OCI-LY7 (cell line): ENCODE data around the gene PAAF1. TPM values are rescaled to one million over a fixed set of nuclear protein-coding genes. Genes with fewer than 3 reads are reported as not detected.

ENCODE experiments used
- BruUV-seq: library from RNA; stranded (reverse); fragments of 400-500 nt; replicated peaks from 2 replicates; lab custom pipeline; 2021; lab: Mats Ljungman, UMichigan
- CTCF ChIA-PET: fragments of 300-600 bp; sonication (Branson Sonifier 250); formaldehyde crosslinking; loops from one replicate; lab custom pipeline; 2022; ENCODE audit warnings: antibody characterized with exemption; ENCODE audit not compliant: unreplicated experiment; lab: Charles Lee
- POLR2A ChIA-PET: fragments of 300-600 bp; sonication (Branson Sonifier 250); formaldehyde crosslinking; loops from one replicate; lab custom pipeline; 2022; ENCODE audit warnings: antibody characterized with exemption; lab: Charles Lee
- DNase-seq: peaks from one replicate; pipeline ENCODE4 v3.0.0-alpha.2; 2015; ENCODE audit warnings: low spot score
- H2AFZ ChIP-seq: fragments of 200-600 bp; sonication (generic), shearing (Covaris generic); 2 replicates; pipeline ENCODE4 v1.6.1; 2014; ENCODE audit warnings: mild to moderate bottlenecking, antibody characterized with exemption, low read length, moderate library complexity
- H3K27ac ChIP-seq: fragments of 200-600 bp; sonication (generic); 2 replicates; pipeline ENCODE4 v1.5.1; 2014; ENCODE audit warnings: mixed run types, low read depth, mild to moderate bottlenecking, moderate library complexity, low read length, inconsistent platforms; ENCODE audit not compliant: poor library complexity, severe bottlenecking
- H3K36me3 ChIP-seq: fragments of 200-600 bp; sonication (generic); 2 replicates; pipeline ENCODE4 v1.6.1; 2014; ENCODE audit warnings: mild to moderate bottlenecking, antibody characterized with exemption, low read length, moderate library complexity, mixed read lengths; ENCODE audit not compliant: insufficient read depth
- H3K4me1 ChIP-seq: fragments of 200-600 bp; sonication (generic); 2 replicates; pipeline ENCODE4 v1.5.1; 2014; ENCODE audit warnings: mild to moderate bottlenecking, low read length; ENCODE audit not compliant: insufficient read depth, poor library complexity, severe bottlenecking
- H3K4me2 ChIP-seq: fragments of 200-600 bp; sonication (generic); 2 replicates; pipeline ENCODE4 v1.6.1; 2014; ENCODE audit warnings: mild to moderate bottlenecking, low read length
- H3K4me3 ChIP-seq: fragments of 200-600 bp; sonication (generic); 2 replicates; pipeline ENCODE4 v1.5.1; 2014; ENCODE audit warnings: mild to moderate bottlenecking, low read depth, low read length; ENCODE audit not compliant: poor library complexity, severe bottlenecking
- H3K79me2 ChIP-seq: fragments of 200-600 bp; sonication (generic); 2 replicates; pipeline ENCODE4 v1.6.1; 2016; ENCODE audit warnings: low read depth, mild to moderate bottlenecking, low read length, moderate library complexity, mixed read lengths; ENCODE audit not compliant: insufficient read depth
- H3K9me2 ChIP-seq: fragments of 200-600 bp; sonication (generic); 2 replicates; pipeline ENCODE4 v1.6.1; 2016; ENCODE audit warnings: mild to moderate bottlenecking, low read length, mixed read lengths; ENCODE audit not compliant: insufficient read depth
- H3K9me3 ChIP-seq: fragments of 200-600 bp; sonication (generic); 2 replicates; pipeline ENCODE4 v1.6.1; 2014; ENCODE audit warnings: mild to moderate bottlenecking, mixed run types, low read length, mixed read lengths
- H4K20me1 ChIP-seq: fragments of 200-600 bp; sonication (generic); 2 replicates; pipeline ENCODE4 v1.6.1; 2014; ENCODE audit warnings: mild to moderate bottlenecking, antibody characterized with exemption, low read length, moderate library complexity, mixed read lengths; ENCODE audit not compliant: insufficient read depth
- CTCF ChIP-seq: fragments of 200-600 bp; sonication (generic); conservative IDR thresholded peaks from 2 replicates; pipeline ENCODE4 v1.5.1; 2014; ENCODE audit warnings: mild to moderate bottlenecking, antibody characterized with exemption, low read length, moderate library complexity, mixed read lengths
- EZH2phosphoT487 ChIP-seq: fragments of 200-600 bp; sonication (generic); IDR thresholded peaks from 2 replicates; pipeline ENCODE4 v1.6.1; 2018; ENCODE audit warnings: low read depth, borderline replicate concordance, mild to moderate bottlenecking, mixed run types, antibody characterized with exemption, low read length, moderate library complexity, mixed read lengths
- intact Hi-C: fragments of 100-400 bp; cut with micrococcal nuclease; formaldehyde crosslinking; loops from one replicate; pipeline ENCODE4 v1.10.0; 2022; ENCODE audit not compliant: unreplicated experiment
- total RNA-seq, 2 experiments: library from RNA; depleted of rRNA in 1 of 2; stranded (reverse); fragments of >200 nt in 1 of 2; shearing (Covaris generic) in 1 of 2; gene quantifications; 2 replicates each; pipeline ENCODE4 v1.2.3, GENCODE V29; 2014 to 2022

The PAAF1 gene
- total RNA-seq, 2 experiments from 2014 or later, result 11.2 to 35.0 TPM

- Histone ChIP-seq H3K27ac (no peak overlapping the region), H4K20me1 (no peaks in the 10 kb centered on the region), H3K4me3 (no peak overlapping the region), H3K36me3 (peaks cover 79% of the 10 kb centered on the region), H3K9me2 (no peaks in the 10 kb centered on the region), H2AFZ (no peak overlapping the region), H3K4me1 (no peaks in the 10 kb centered on the region), H3K79me2 (no peaks in the 10 kb centered on the region), H3K4me2 (no peak overlapping the region), H3K9me3 (no peaks in the 10 kb centered on the region)
- ChIA-PET POLR2A (interaction anchor here (0.7 to 1.2 kb wide), 3 partner anchors 8 to 11 kb away, joined by 4 to 5 read pairs (median 4); no protein-coding TSS in a partner anchor), CTCF (no interaction called here)
- intact Hi-C loops, result no loop called here
- BruUV-seq, result no TSS peak
- TF ChIP-seq CTCF, result no peak
- no peak for TF ChIP-seq EZH2phosphoT487
- DNase-seq, result no peak
These were observed 13.8 kb upstream of the PAAF1 start for GRCh38 chr11:73862986-73863385.

GRCh38 chr11:73866095-73866579 is 10.7 kb upstream of the PAAF1 start:
- H3K79me2 ChIP-seq, result no peaks in the 10 kb centered on the region
- no peak overlapping the region for H3K27ac ChIP-seq
- H3K4me2 ChIP-seq, result no peak overlapping the region
- H3K36me3 ChIP-seq, result peaks cover 77% of the 10 kb centered on the region
- no peak overlapping the region for H3K4me3 ChIP-seq
- intact Hi-C loops, result no loop called here
- POLR2A ChIA-PET, result interaction anchor here (0.6 to 1.5 kb wide), 2 partner anchors 11 to 314 kb away, joined by 3 to 5 read pairs; partner anchors contain the start of genes COA4 and PAAF1
- H3K9me3 ChIP-seq, result no peaks in the 10 kb centered on the region
- no peak for DNase-seq
- CTCF ChIA-PET, result no interaction called here
- TF ChIP-seq EZH2phosphoT487 (no peak), CTCF (no peak)
- BruUV-seq, result no TSS peak
- no peaks in the 10 kb centered on the region for H4K20me1 ChIP-seq
- no peaks in the 10 kb centered on the region for H3K4me1 ChIP-seq
- H3K9me2 ChIP-seq, result no peaks in the 10 kb centered on the region
- H2AFZ ChIP-seq, result no peak overlapping the region

- BruUV-seq, result no TSS peak
- Histone ChIP-seq H2AFZ (no peak overlapping the region), H4K20me1 (no peaks in the 10 kb centered on the region), H3K4me1 (no peaks in the 10 kb centered on the region), H3K27ac (no peak overlapping the region), H3K79me2 (no peaks in the 10 kb centered on the region), H3K36me3 (peaks cover 77% of the 10 kb centered on the region), H3K9me2 (no peaks in the 10 kb centered on the region), H3K4me2 (no peak overlapping the region), H3K9me3 (no peaks in the 10 kb centered on the region), H3K4me3 (no peak overlapping the region)
- POLR2A ChIA-PET, result interaction anchor here (0.6 to 1.5 kb wide), 2 partner anchors 10 to 314 kb away, joined by 3 to 5 read pairs; partner anchors contain the start of genes COA4 and PAAF1
- intact Hi-C loops, result no loop called here
- TF ChIP-seq CTCF, result no peak
- TF ChIP-seq EZH2phosphoT487, result no peak
- no peak for DNase-seq
- CTCF ChIA-PET, result no interaction called here
These were observed 10.2 kb upstream of the PAAF1 start for GRCh38 chr11:73866586-73866996.
